Measurements from ENCODE around the gene CREM. TPM values are rescaled to one million over a fixed set of nuclear protein-coding genes. Genes with fewer than 3 reads are reported as not detected.

CREM gene
- total and polyA plus RNA-seq, 10 of the 15 experiments (the other 5 are each of a cell fraction or from before 2014, with no cell fraction given), result 51.3 to 115 (median 70.6) TPM

DNA sequence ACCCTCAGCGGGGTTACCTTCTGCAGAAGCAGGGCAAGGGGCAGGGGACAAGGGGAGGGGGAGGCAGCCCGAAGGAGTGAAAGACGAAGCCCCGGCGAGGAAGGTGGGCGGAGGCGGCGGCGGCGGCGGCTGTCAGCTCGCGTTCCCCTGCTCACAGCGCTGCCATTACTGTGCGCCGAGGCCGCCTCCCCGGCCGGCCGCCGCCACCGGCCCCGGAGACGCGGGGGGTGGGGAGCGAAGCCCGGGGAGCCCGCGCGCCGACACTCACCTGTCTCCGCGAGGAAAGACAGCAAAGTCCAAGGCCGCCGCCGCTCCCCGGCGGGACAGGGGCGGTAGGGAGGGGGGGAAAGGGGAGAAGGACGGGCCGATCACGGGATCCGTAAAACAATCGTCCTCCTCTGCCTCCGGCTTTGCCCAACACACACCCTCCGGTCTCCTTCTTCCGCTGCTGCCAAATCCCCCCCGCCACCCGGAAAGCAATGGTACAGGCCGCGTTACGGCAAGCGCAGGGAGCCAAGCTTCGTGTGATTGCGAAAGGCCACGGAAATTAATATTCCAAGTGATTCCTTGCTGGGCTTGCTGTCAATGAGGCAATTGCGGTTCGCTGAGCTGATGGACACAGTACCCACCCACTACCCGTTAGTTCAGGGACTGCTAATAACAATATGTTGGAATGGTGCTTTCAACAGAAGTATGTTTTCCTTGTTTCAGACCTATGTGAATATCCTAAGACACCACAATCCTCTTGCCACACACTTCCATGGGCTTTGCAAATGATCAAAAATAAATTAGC, 36.3 kb upstream of the CREM start, which contains the start of gene CUL2 (continued):
- TF ChIP-seq RB1 (IDR thresholded peaks at IDR 0.05; ENCODE audit: borderline replicate concordance) (peak; percentile 96; the same call in 1 of the 2 replicates), SUPT20H (IDR thresholded peaks at IDR 0.05; ENCODE audit: borderline replicate concordance, control insufficient read depth, low read depth, low read length) (no peak), EED (IDR thresholded peaks at IDR 0.05; ENCODE audit: low read depth) (0 out of 2 replicates have a peak, but pooled peaks have one; percentile 33), DPF2 (IDR thresholded peaks at IDR 0.05) (peak; percentile 59; the same call in 1 of the 2 replicates), NFYA (IDR thresholded peaks at IDR 0.05; ENCODE audit: borderline replicate concordance, low read depth, low read length) (no peak), YY1 (IDR thresholded peaks at IDR 0.05; ENCODE audit: low read depth, low read length) (peak; percentile 93), RELB (IDR thresholded peaks at IDR 0.05; ENCODE audit: low read depth) (peak; percentile 100), FOXM1 (IDR thresholded peaks at IDR 0.05; ENCODE audit: low read depth, low read length) (no peak), POLR2AphosphoS5 (IDR thresholded peaks at IDR 0.05; ENCODE audit: low read length) (peak; percentile 69), SMARCA5 (IDR thresholded peaks at IDR 0.05) (0 out of 2 replicates have a peak, but pooled peaks have one; percentile 12), USF2 (IDR thresholded peaks at IDR 0.05; ENCODE audit: borderline replicate concordance, low read depth, low read length) (no peak), KDM1A (IDR thresholded peaks at IDR 0.05; ENCODE audit: borderline replicate concordance) (no peak), HDAC6 (IDR thresholded peaks at IDR 0.05; ENCODE audit: unreplicated experiment) (no peak), BHLHE40 (IDR thresholded peaks at IDR 0.05; ENCODE audit: borderline replicate concordance in 1 of 2, low read depth in 2 of 2, low read length in 1 of 2) (peak; percentile 89 to 91), TAF1 (IDR thresholded peaks at IDR 0.05; ENCODE audit: borderline replicate concordance, low read depth, low read length) (0 out of 2 replicates have a peak, but pooled peaks have one; percentile 48), IRF4 (IDR thresholded peaks at IDR 0.05; ENCODE audit: low read depth, low read length) (peak; percentile 56; the same call in 1 of the 2 replicates), FOXK2 (IDR thresholded peaks at IDR 0.05) (peak; percentile 97), EGR1 (IDR thresholded peaks at IDR 0.05; ENCODE audit: borderline replicate concordance in 1 of 2, low read depth in 2 of 2, low read length in 2 of 2) (peak in 1 of 2 experiments; percentile 58; a peak in 1 of 3 replicates), BCL11A (IDR thresholded peaks at IDR 0.05; ENCODE audit: low read depth, low read length) (no peak), SPI1 (IDR thresholded peaks at IDR 0.05; ENCODE audit: borderline replicate concordance, insufficient read depth, low read depth, low read length) (no peak), KLF5 (IDR thresholded peaks at IDR 0.05; ENCODE audit: partially characterized antibody) (peak; percentile 98), MLLT1 (IDR thresholded peaks at IDR 0.05) (peak; percentile 57), IKZF2 (IDR thresholded peaks at IDR 0.05) (peak; percentile 67 to 75), NFYB (IDR thresholded peaks at IDR 0.05; ENCODE audit: insufficient read depth, low read depth, low read length) (no peak), RCOR1 (conservative IDR thresholded peaks at IDR 0.05; ENCODE audit: low read depth, low read length) (no peak)
- TF ChIP-seq, protein P1, sequence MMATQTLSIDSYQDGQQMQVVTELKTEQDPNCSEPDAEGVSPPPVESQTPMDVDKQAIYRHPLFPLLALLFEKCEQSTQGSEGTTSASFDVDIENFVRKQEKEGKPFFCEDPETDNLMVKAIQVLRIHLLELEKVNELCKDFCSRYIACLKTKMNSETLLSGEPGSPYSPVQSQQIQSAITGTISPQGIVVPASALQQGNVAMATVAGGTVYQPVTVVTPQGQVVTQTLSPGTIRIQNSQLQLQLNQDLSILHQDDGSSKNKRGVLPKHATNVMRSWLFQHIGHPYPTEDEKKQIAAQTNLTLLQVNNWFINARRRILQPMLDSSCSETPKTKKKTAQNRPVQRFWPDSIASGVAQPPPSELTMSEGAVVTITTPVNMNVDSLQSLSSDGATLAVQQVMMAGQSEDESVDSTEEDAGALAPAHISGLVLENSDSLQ (IDR thresholded peaks at IDR 0.05), result peak; percentile 20; the same call in 1 of the 2 replicates

Data from GM12878 (cell line).